GM18508 (cell line): Measurements from ENCODE around the gene AK9.

Source experiments
- ATAC-seq: cut with Tn5 transposase; IDR thresholded peaks from one replicate; pipeline ENCODE4 v1.9.1; 2021; ENCODE audit warnings: moderate number of reproducible peaks; ENCODE audit not compliant: insufficient read depth, unreplicated experiment

AK9 gene

GRCh38 chr6:109448615-109449014 lies 242.4 kb downstream of the AK9 start:
- no peak for ATAC-seq

GRCh38 chr6:109447878-109448555 lies 243.0 kb downstream of the AK9 start:
- no peak for ATAC-seq

- no peak for ATAC-seq
Measured at GRCh38 chr6:109447087-109447486, 243.9 kb downstream of the AK9 start.

- no peak for ATAC-seq
Measured at GRCh38 chr6:109446541-109446940, 244.5 kb downstream of the AK9 start.

- ATAC-seq = no peak
Measured at GRCh38 chr6:109446072-109446471, 244.9 kb downstream of the AK9 start.

- no peak for ATAC-seq
Measured at GRCh38 chr6:109445382-109445781, 245.6 kb downstream of the AK9 start.

- no peak for ATAC-seq
Measured at GRCh38 chr6:109443425-109443950, 247.5 kb downstream of the AK9 start.
